DOHH2 (cell line): ENCODE results near the gene AUTS2.

Source experiments
- CTCF ChIP-seq: fragments of 200-600 bp; sonication (generic); IDR thresholded peaks from one replicate; pipeline ENCODE4 v1.5.1; 2014; ENCODE audit warnings: antibody characterized with exemption, mild to moderate bottlenecking, low read depth, low read length; ENCODE audit not compliant: poor library complexity, severe bottlenecking
- EZH2phosphoT487 ChIP-seq: fragments of 200-600 bp; sonication (generic); IDR thresholded peaks from 2 replicates; pipeline ENCODE4 v1.6.1; 2017; ENCODE audit warnings: borderline replicate concordance, mild to moderate bottlenecking, antibody characterized with exemption, low read length, moderate library complexity, mixed read lengths

GRCh38 chr7:70557338-70557737 is 959.1 kb downstream of the AUTS2 start:
- TF ChIP-seq CTCF (no peak), EZH2phosphoT487 (no peak)
